HepG2 (cell line): ENCODE results near the gene RGS6. TPM values are rescaled to one million over a fixed set of nuclear protein-coding genes. Genes with fewer than 3 reads are reported as not detected.

Experiments used
- ATAC-seq: fragments of 200-7000 bp; cut with Tn5 transposase; 3 replicates; pipeline ENCODE4 v1.9.1; 2020; ENCODE audit warnings: mild to moderate bottlenecking, moderate library complexity
- BruUV-seq: library from RNA; stranded (reverse); fragments of 400-500 nt; replicated peaks from 2 replicates; lab custom pipeline; 2021; lab: Mats Ljungman, UMichigan
- CTCF ChIA-PET: fragments of 300-600 bp; formaldehyde crosslinking; extraction: SDS; loops from one replicate; lab custom pipeline; 2021; ENCODE audit warnings: low total read pairs, inconsistent platforms, low intra/inter-chr PET ratio; lab: Yijun Ruan, JAX
- POLR2A ChIA-PET: fragments of 350-600 bp; sonication (Branson Sonifier 250); formaldehyde crosslinking; loops from one replicate; lab custom pipeline; 2020; ENCODE audit warnings: antibody characterized with exemption, inconsistent platforms; lab: Yijun Ruan, JAX
- DNase-seq: peaks from one replicate; pipeline ENCODE4 v3.0.0-alpha.2; 2015; ENCODE audit warnings: low spot score
- FAIRE-seq: peaks from 3 replicates; lab custom pipeline; 2011; peaks lifted over from hg19 to GRCh38; lab: Jason Lieb, UNC
- H2AFZ ChIP-seq: one replicate; pipeline ENCODE4 v1.6.1; 2011; ENCODE audit warnings: low read length, inconsistent platforms
- H3K27ac ChIP-seq: fragments of 300-600 bp; 3 replicates; pipeline ENCODE4 v1.8.0; 2011; ENCODE audit warnings: mixed run types, mild to moderate bottlenecking, mixed read lengths, low read length, inconsistent platforms; ENCODE audit not compliant: insufficient read depth; ENCODE audit errors: extremely low read length
- H3K27me3 ChIP-seq, 2 experiments: fragments of 200-600 bp in 1 of 2; 2 replicates in 1 of 2; 3 replicates in 1 of 2; pipeline versions ENCODE4 v1.6.0 to v1.8.0; 2011; ENCODE audit warnings: low read length in 2 of 2, mild to moderate bottlenecking in 2 of 2, moderate library complexity in 2 of 2, inconsistent platforms in 1 of 2; ENCODE audit not compliant: insufficient read depth in 2 of 2, control insufficient read depth in 1 of 2
- H3K36me3 ChIP-seq, 2 experiments: fragments of 200-600 bp in 1 of 2; replicated peaks in 1 of 2; 2 replicates in 1 of 2; 3 replicates in 1 of 2; pipeline versions ENCODE4 v1.5.1 to v1.8.0; 2011; ENCODE audit warnings: low read length in 2 of 2, inconsistent platforms in 1 of 2; ENCODE audit not compliant: insufficient read depth in 2 of 2, control insufficient read depth in 1 of 2
- H3K4me1 ChIP-seq: 2 replicates; pipeline ENCODE4 v1.5.1; 2012; ENCODE audit warnings: low read length, inconsistent platforms; ENCODE audit not compliant: insufficient read depth
- H3K4me2 ChIP-seq: 2 replicates; pipeline ENCODE4 v1.6.0; 2011; ENCODE audit warnings: low read depth, low read length, inconsistent platforms
- H3K4me3 ChIP-seq, 3 experiments: fragments of 200-600 bp in 1 of 3; sonication (generic), shearing (Covaris generic) in 1 of 3; replicated peaks in 1 of 3; 2 replicates each; pipeline ENCODE4 v1.5.1; 2011 to 2016; ENCODE audit warnings: low read length in 3 of 3, inconsistent platforms in 2 of 3, low read depth in 2 of 3, mild to moderate bottlenecking in 2 of 3, control low read depth in 1 of 3, mixed read lengths in 1 of 3; ENCODE audit not compliant: insufficient read depth in 1 of 3
- H3K79me2 ChIP-seq: one replicate; pipeline ENCODE4 v1.6.1; 2011; ENCODE audit warnings: low read length, inconsistent platforms; ENCODE audit not compliant: insufficient read depth
- H3K9ac ChIP-seq: 2 replicates; pipeline ENCODE4 v1.6.0; 2011; ENCODE audit warnings: mild to moderate bottlenecking, low read depth, low read length, inconsistent platforms; ENCODE audit not compliant: insufficient read depth
- H3K9me3 ChIP-seq: 2 replicates; pipeline ENCODE4 v1.5.1; 2012; ENCODE audit warnings: mild to moderate bottlenecking, low read length
- H4K20me1 ChIP-seq: 2 replicates; pipeline ENCODE4 v1.6.0; 2011; ENCODE audit warnings: inconsistent platforms, mild to moderate bottlenecking, low read length, moderate library complexity; ENCODE audit not compliant: insufficient read depth
- ARID3A ChIP-seq: IDR thresholded peaks from 2 replicates; pipeline ENCODE4 v1.6.1; 2012; ENCODE audit warnings: low read depth, low read length, improper control_type of control experiment
- ETV6 ChIP-seq: sonication (generic); formaldehyde crosslinking; conservative IDR thresholded peaks from 2 replicates; pipeline ENCODE4 v1.4.0; 2020; ENCODE audit warnings: missing genetic modification reagents
- HOMEZ ChIP-seq: IDR thresholded peaks from 2 replicates; pipeline ENCODE4 v1.6.1; 2016; ENCODE audit warnings: low read depth
- HOXA5 ChIP-seq: sonication (generic); formaldehyde crosslinking; IDR thresholded peaks from 2 replicates; pipeline ENCODE4 v1.4.0; 2020; ENCODE audit warnings: missing genetic modification reagents
- RARG ChIP-seq: sonication (generic); formaldehyde crosslinking; IDR thresholded peaks from 2 replicates; pipeline ENCODE4 v1.4.0; 2020; ENCODE audit warnings: low read depth, mild to moderate bottlenecking, missing genetic modification reagents
- REXO4 ChIP-seq: sonication (generic); formaldehyde crosslinking; IDR thresholded peaks from 2 replicates; pipeline ENCODE4 v1.8.0; 2022; ENCODE audit warnings: missing genetic modification reagents, mild to moderate bottlenecking, borderline replicate concordance
- SALL2 ChIP-seq: sonication (generic); formaldehyde crosslinking; IDR thresholded peaks from 2 replicates; pipeline ENCODE4 v1.8.1; 2023; ENCODE audit warnings: mild to moderate bottlenecking, missing genetic modification reagents, inconsistent platforms
- SUZ12 ChIP-seq: fragments of 150-350 bp; IDR thresholded peaks from 2 replicates; pipeline ENCODE4 v1.6.1; 2014; ENCODE audit warnings: low read depth, low read length
- ZNF274 ChIP-seq: sonication (generic); formaldehyde crosslinking; IDR thresholded peaks from 2 replicates; pipeline ENCODE4 v1.5.1; 2020; ENCODE audit warnings: mild to moderate bottlenecking, missing genetic modification reagents
- ZNF337 ChIP-seq: sonication (generic); formaldehyde crosslinking; IDR thresholded peaks from 2 replicates; pipeline ENCODE4 v1.5.1; 2020; ENCODE audit warnings: missing genetic modification reagents, low read depth, mild to moderate bottlenecking, borderline replicate concordance
- ZNF414 ChIP-seq: sonication (generic); formaldehyde crosslinking; IDR thresholded peaks from 2 replicates; pipeline ENCODE4 v1.5.0; 2020; ENCODE audit warnings: missing genetic modification reagents
- ZNF577 ChIP-seq: sonication (generic); formaldehyde crosslinking; IDR thresholded peaks from 2 replicates; pipeline ENCODE4 v1.4.0; 2020; ENCODE audit warnings: mild to moderate bottlenecking, low read depth, missing genetic modification reagents, borderline replicate concordance
- ZNF766 ChIP-seq: sonication (generic); formaldehyde crosslinking; IDR thresholded peaks from 2 replicates; pipeline ENCODE4 v1.5.0; 2020; ENCODE audit warnings: missing genetic modification reagents, borderline replicate concordance
- ZNF776 ChIP-seq: sonication (generic); formaldehyde crosslinking; IDR thresholded peaks from 2 replicates; pipeline ENCODE4 v1.4.0; 2020; ENCODE audit warnings: mild to moderate bottlenecking, missing genetic modification reagents
- ZSCAN30 ChIP-seq: sonication (generic); formaldehyde crosslinking; IDR thresholded peaks from 2 replicates; pipeline ENCODE4 v1.5.0; 2020; ENCODE audit warnings: mild to moderate bottlenecking, missing genetic modification reagents
- WGBS: methylation state at CpG from one replicate; pipeline ENCODE4 v1.1.6; 2017; ENCODE audit warnings: low lambda C conversion rate; 5-methylcytosine and 5-hydroxymethylcytosine counted together
- in situ Hi-C: cut with HindIII; loops from 2 replicates; pipeline ENCODE4 v1.10.0; 2017; ENCODE audit warnings: low pct_unique_long_range_greater_than_20kb; ENCODE audit not compliant: extremely low pct_ligation_motif_present
- intact Hi-C: fragments of 100-400 bp; cut with micrococcal nuclease; formaldehyde crosslinking; loops from one replicate; pipeline ENCODE4 v1.10.0; 2022; ENCODE audit not compliant: unreplicated experiment
- polyA plus RNA-seq, 8 experiments: library from polyadenylated mRNA; depleted of rRNA in 3 of 8; stranded (reverse) in 7 of 8; unstranded in 1 of 8; fragments of >200 nt; fragmentation: Illumina TruSeq in 4 of 8; extraction: Trizol in 4 of 8; gene quantifications; 2 replicates each; pipeline versions ENCODE4 v1.2.1 to v1.2.3, GENCODE V29; 2011 to 2016; ENCODE audit warnings: low read depth in 4 of 8, missing spikeins in 1 of 8, mixed read lengths in 1 of 8; ENCODE audit not compliant: insufficient read depth in 1 of 8
- total RNA-seq, 5 experiments: library from RNA; depleted of rRNA; stranded (reverse); fragments of >200 nt; fragmentation: Illumina TruSeq; extraction: Trizol; gene quantifications; 2 replicates each; pipeline ENCODE4 v1.2.3, GENCODE V29; 2016; ENCODE audit warnings: low read depth in 1 of 5
- TF ChIP-seq, protein P1 (sequence below): sonication (generic); formaldehyde crosslinking; IDR thresholded peaks from 2 replicates; pipeline ENCODE4 v1.4.0; 2020; ENCODE audit warnings: missing genetic modification reagents, mild to moderate bottlenecking, borderline replicate concordance
- TF ChIP-seq, protein P2 (sequence below): sonication (generic); formaldehyde crosslinking; IDR thresholded peaks from 2 replicates; pipeline ENCODE4 v1.5.1; 2020; ENCODE audit warnings: missing genetic modification reagents, mild to moderate bottlenecking, borderline replicate concordance

Gene RGS6
- total and polyA plus RNA-seq, 2 of the 13 experiments (the other 11 are each of a cell fraction or from before 2014, with no cell fraction given), result not detected

DNA sequence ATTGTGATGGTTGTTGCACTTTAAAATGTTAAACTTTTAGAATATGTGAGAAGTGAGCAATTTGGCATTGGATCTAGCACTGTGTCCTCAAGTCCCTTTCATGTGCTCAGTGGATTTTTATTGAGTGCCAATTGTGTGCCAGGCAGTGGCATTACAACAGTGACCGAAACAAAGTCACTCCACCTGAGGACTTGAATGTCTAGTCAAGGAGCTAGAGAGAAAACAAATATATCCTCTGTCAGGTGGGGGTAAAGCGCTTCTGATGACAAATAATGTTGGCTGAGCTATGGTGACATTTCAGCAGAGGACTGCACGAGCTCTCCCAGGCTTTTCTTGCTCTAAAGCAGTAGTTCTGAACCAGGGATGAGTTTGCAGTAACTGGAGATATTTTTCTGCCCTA is 240.4 kb downstream of the RGS6 start:
- H3K4me3 ChIP-seq, result no peak overlapping the region
- no peak overlapping the region for H3K9ac ChIP-seq
- intact Hi-C loops (no loop called here), in situ Hi-C loops (no loop called here)
- ATAC-seq (no peak), DNase-seq (no peak), FAIRE-seq (no peak)
- no peaks in the 10 kb centered on the region for H3K4me1 ChIP-seq
- BruUV-seq, result no TSS peak
- CTCF ChIA-PET, result no interaction called here
- no peaks in the 10 kb centered on the region for H3K27me3 ChIP-seq
- TF ChIP-seq ARID3A (no peak), ZNF766 (CRISPR knock-in tag) (no peak), HOXA5 (no peak), ZNF274 (no peak), ZNF776 (CRISPR knock-in tag) (no peak), ETV6 (CRISPR knock-in tag) (no peak), HOMEZ (no peak), ZNF337 (CRISPR knock-in tag) (no peak), RARG (CRISPR knock-in tag) (no peak), REXO4 (CRISPR knock-in tag) (no peak), SUZ12 (no peak), SALL2 (no peak), ZSCAN30 (CRISPR knock-in tag) (no peak), ZNF414 (CRISPR knock-in tag) (no peak), ZNF577 (CRISPR knock-in tag) (no peak)
- TF ChIP-seq, protein P1, sequence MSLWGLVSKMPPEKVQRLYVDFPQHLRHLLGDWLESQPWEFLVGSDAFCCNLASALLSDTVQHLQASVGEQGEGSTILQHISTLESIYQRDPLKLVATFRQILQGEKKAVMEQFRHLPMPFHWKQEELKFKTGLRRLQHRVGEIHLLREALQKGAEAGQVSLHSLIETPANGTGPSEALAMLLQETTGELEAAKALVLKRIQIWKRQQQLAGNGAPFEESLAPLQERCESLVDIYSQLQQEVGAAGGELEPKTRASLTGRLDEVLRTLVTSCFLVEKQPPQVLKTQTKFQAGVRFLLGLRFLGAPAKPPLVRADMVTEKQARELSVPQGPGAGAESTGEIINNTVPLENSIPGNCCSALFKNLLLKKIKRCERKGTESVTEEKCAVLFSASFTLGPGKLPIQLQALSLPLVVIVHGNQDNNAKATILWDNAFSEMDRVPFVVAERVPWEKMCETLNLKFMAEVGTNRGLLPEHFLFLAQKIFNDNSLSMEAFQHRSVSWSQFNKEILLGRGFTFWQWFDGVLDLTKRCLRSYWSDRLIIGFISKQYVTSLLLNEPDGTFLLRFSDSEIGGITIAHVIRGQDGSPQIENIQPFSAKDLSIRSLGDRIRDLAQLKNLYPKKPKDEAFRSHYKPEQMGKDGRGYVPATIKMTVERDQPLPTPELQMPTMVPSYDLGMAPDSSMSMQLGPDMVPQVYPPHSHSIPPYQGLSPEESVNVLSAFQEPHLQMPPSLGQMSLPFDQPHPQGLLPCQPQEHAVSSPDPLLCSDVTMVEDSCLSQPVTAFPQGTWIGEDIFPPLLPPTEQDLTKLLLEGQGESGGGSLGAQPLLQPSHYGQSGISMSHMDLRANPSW (CRISPR knock-in tag), result no peak
- TF ChIP-seq, protein P2, sequence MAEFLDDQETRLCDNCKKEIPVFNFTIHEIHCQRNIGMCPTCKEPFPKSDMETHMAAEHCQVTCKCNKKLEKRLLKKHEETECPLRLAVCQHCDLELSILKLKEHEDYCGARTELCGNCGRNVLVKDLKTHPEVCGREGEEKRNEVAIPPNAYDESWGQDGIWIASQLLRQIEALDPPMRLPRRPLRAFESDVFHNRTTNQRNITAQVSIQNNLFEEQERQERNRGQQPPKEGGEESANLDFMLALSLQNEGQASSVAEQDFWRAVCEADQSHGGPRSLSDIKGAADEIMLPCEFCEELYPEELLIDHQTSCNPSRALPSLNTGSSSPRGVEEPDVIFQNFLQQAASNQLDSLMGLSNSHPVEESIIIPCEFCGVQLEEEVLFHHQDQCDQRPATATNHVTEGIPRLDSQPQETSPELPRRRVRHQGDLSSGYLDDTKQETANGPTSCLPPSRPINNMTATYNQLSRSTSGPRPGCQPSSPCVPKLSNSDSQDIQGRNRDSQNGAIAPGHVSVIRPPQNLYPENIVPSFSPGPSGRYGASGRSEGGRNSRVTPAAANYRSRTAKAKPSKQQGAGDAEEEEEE (CRISPR knock-in tag), result no peak
- H4K20me1 ChIP-seq, result no peaks in the 10 kb centered on the region
- H2AFZ ChIP-seq, result no peak overlapping the region
- POLR2A ChIA-PET, result no interaction called here
- H3K79me2 ChIP-seq, result no peaks in the 10 kb centered on the region
- no peaks in the 10 kb centered on the region for H3K36me3 ChIP-seq
- no peak overlapping the region for H3K4me2 ChIP-seq
- no peak overlapping the region for H3K27ac ChIP-seq
- H3K9me3 ChIP-seq, result no peaks in the 10 kb centered on the region
- 3% methylated on average over 3 of the region's 3 CpGs for WGBS
